WTC11 (cell line): ENCODE measurements around the gene COLGALT1. TPM values are rescaled to one million over a fixed set of nuclear protein-coding genes. Genes with fewer than 3 reads are reported as not detected.
A peak's percentile ranks its signal among the peaks of the same experiment; 100 is the strongest.

ENCODE experiments used
- ATAC-seq: fragments of 200-7000 bp; cut with Tn5 transposase; 2 replicates; pipeline ENCODE4 v1.10.0; 2021; ENCODE audit warnings: mild to moderate bottlenecking, moderate library complexity
- CTCF ChIA-PET: fragments of 300-600 bp; sonication (Branson Sonifier 250); formaldehyde crosslinking; loops from one replicate; lab custom pipeline; 2021; ENCODE audit warnings: antibody characterized with exemption; lab: Charles Lee
- POLR2A ChIA-PET: fragments of 350-600 bp; sonication (Branson Sonifier 250); formaldehyde crosslinking; loops from one replicate; lab custom pipeline; 2021; ENCODE audit warnings: antibody characterized with exemption; lab: Charles Lee
- DNase-seq: peaks from one replicate; pipeline ENCODE4 v3.0.0; 2021; ENCODE audit warnings: low spot score
- H3K27ac Mint-ChIP-seq: 2 replicates; pipeline ENCODE4 v1.8.0; 2021; ENCODE audit warnings: mixed read lengths
- H3K27me3 Mint-ChIP-seq: 2 replicates; pipeline ENCODE4 v1.8.0; 2021; ENCODE audit warnings: low read depth, mild to moderate bottlenecking, moderate library complexity, mixed read lengths
- H3K36me3 Mint-ChIP-seq: 2 replicates; pipeline ENCODE4 v1.8.0; 2021; ENCODE audit warnings: mixed read lengths
- H3K4me1 Mint-ChIP-seq: 2 replicates; pipeline ENCODE4 v1.8.0; 2022; ENCODE audit warnings: mixed read lengths
- H3K4me3 Mint-ChIP-seq: 2 replicates; pipeline ENCODE4 v1.8.0; 2021; ENCODE audit warnings: mild to moderate bottlenecking, moderate library complexity, mixed read lengths
- H3K9me3 Mint-ChIP-seq: 2 replicates; pipeline ENCODE4 v1.8.0; 2021; ENCODE audit warnings: mixed read lengths
- ATF1 ChIP-seq: sonication (generic); formaldehyde crosslinking; IDR thresholded peaks from 2 replicates; pipeline ENCODE4 v1.8.1; 2023; ENCODE audit warnings: mild to moderate bottlenecking, moderate library complexity, missing genetic modification reagents
- ESRRA ChIP-seq: sonication (generic); formaldehyde crosslinking; IDR thresholded peaks from 2 replicates; pipeline ENCODE4 v1.8.1; 2022; ENCODE audit warnings: mild to moderate bottlenecking, missing genetic modification reagents, borderline replicate concordance
- FOXJ3 ChIP-seq: sonication (generic); formaldehyde crosslinking; IDR thresholded peaks from 2 replicates; pipeline ENCODE4 v1.9.0; 2021; ENCODE audit warnings: missing genetic modification reagents, mild to moderate bottlenecking, borderline replicate concordance
- FOXK1 ChIP-seq: sonication (generic); formaldehyde crosslinking; IDR thresholded peaks from 2 replicates; pipeline ENCODE4 v1.8.0; 2022; ENCODE audit warnings: mild to moderate bottlenecking, moderate library complexity, missing genetic modification reagents
- FOXP1 ChIP-seq: sonication (generic); formaldehyde crosslinking; IDR thresholded peaks from 2 replicates; pipeline ENCODE4 v1.8.0; 2022; ENCODE audit warnings: missing genetic modification reagents, mild to moderate bottlenecking, moderate library complexity, borderline replicate concordance
- HMGA2 ChIP-seq: fragments of 250-450 bp; sonication (Bioruptor Pico); IDR thresholded peaks from 2 replicates; pipeline ENCODE4 v1.4.0; 2021; ENCODE audit warnings: mild to moderate bottlenecking, moderate library complexity
- MAX ChIP-seq: sonication (generic); formaldehyde crosslinking; IDR thresholded peaks from 2 replicates; pipeline ENCODE4 v1.8.0; 2022; ENCODE audit warnings: mild to moderate bottlenecking, missing genetic modification reagents
- OVOL2 ChIP-seq: fragments of 250-450 bp; sonication (Bioruptor Pico); IDR thresholded peaks from 2 replicates; pipeline ENCODE4 v1.9.0; 2021; ENCODE audit warnings: mild to moderate bottlenecking, borderline replicate concordance
- PRDM15 ChIP-seq: sonication (generic); formaldehyde crosslinking; IDR thresholded peaks from 2 replicates; pipeline ENCODE4 v1.8.0; 2022; ENCODE audit warnings: missing genetic modification reagents
- RELA ChIP-seq: sonication (generic); formaldehyde crosslinking; IDR thresholded peaks from 2 replicates; pipeline ENCODE4 v1.8.1; 2022; ENCODE audit warnings: missing genetic modification reagents, mild to moderate bottlenecking, borderline replicate concordance
- STAT6 ChIP-seq: sonication (generic); formaldehyde crosslinking; conservative IDR thresholded peaks from 2 replicates; pipeline ENCODE4 v1.8.1; 2023; ENCODE audit warnings: mild to moderate bottlenecking, low read depth, missing genetic modification reagents, moderate library complexity
- ZMAT4 ChIP-seq: fragments of 250-450 bp; sonication (Bioruptor Pico); IDR thresholded peaks from 2 replicates; pipeline ENCODE4 v1.9.0; 2021; ENCODE audit warnings: mild to moderate bottlenecking
- ZNF138 ChIP-seq: sonication (generic); formaldehyde crosslinking; conservative IDR thresholded peaks from 2 replicates; pipeline ENCODE4 v1.8.1; 2022; ENCODE audit warnings: mild to moderate bottlenecking, moderate library complexity, missing genetic modification reagents
- ZNF532 ChIP-seq: fragments of 250-450 bp; sonication (Bioruptor Pico); IDR thresholded peaks from 2 replicates; pipeline ENCODE4 v1.9.0; 2021; ENCODE audit warnings: mild to moderate bottlenecking, borderline replicate concordance
- total RNA-seq: library from RNA; stranded (reverse); gene quantifications from 3 replicates; pipeline ENCODE4 v1.2.3, GENCODE V29; 2021
- TF ChIP-seq, protein P1 (sequence below): sonication (generic); formaldehyde crosslinking; IDR thresholded peaks from 2 replicates; pipeline ENCODE4 v1.8.1; 2023; ENCODE audit warnings: mild to moderate bottlenecking, missing genetic modification reagents
- TF ChIP-seq, protein P2 (sequence below): sonication (generic); formaldehyde crosslinking; IDR thresholded peaks from 2 replicates; pipeline ENCODE4 v1.8.1; 2023; ENCODE audit warnings: mild to moderate bottlenecking, moderate library complexity, missing genetic modification reagents

COLGALT1 gene
- total RNA-seq, 1 experiment from 2014 or later: 54.0 TPM

DNA sequence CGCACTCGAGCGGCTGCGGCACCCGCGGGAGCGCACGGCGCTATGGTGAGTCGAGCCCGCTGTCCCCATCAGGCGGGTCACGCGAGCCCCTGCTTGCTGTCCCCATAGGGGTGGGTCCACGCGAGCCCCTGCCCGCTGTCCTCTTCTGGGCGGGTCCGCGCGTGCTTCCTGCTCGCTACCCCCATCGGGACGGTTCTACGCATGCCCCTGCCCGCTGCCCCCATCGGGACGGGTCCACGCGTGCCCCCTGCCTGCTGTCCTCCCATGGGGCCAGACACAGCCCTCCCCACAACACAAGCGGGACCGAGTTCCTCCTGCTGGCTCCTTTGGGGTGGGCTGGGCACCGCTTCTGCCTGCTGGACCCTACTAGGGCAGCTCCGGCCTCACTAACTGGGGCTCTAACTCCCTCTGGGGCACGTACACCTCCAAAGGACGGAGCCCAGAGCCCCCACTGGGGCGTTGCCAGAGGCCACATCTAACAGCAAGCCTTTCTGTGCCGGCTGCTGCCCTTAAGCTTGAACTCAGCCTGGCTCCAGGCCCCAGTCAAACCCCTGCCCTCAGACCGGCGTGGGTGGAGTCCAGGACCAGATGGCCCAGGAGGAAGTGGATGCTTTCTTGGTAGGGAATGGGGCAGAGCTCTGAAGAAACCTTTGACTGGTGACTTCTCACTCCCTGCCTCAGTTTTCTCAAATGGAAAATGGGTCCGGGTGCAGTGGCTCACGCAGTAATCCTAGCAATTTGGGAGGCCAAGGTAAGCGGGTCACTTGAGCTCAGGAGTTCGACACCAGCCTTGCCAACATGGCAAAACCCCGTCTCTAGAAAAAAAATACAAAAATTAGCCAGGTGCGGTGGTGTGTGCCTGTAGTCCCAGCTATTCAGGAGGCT, 722 bp downstream of the COLGALT1 start:
- Mint-ChIP-seq H3K36me3 (peaks cover 13% of the 10 kb centered on the region), H3K4me1 (peaks cover 17% of the 10 kb centered on the region), H3K27ac (no peak overlapping the region), H3K9me3 (no peaks in the 10 kb centered on the region), H3K27me3 (no peaks in the 10 kb centered on the region; the same call in 1 of the 2 replicates), H3K4me3 (peak overlapping the region; percentile 69)
- TF ChIP-seq FOXJ3 (CRISPR knock-in tag) (no peak), ATF1 (peak; percentile 33; the same call in 1 of the 2 replicates), ZMAT4 (CRISPR knock-in tag) (no peak), FOXP1 (CRISPR knock-in tag) (peak; percentile 56; the same call in 1 of the 2 replicates), PRDM15 (CRISPR knock-in tag) (0 out of 2 replicates have a peak, but pooled peaks have one; percentile 13), RELA (CRISPR knock-in tag) (no peak; the same call in 1 of the 2 replicates), OVOL2 (no peak), ZNF532 (CRISPR knock-in tag) (no peak), STAT6 (CRISPR knock-in tag) (no peak), ESRRA (CRISPR knock-in tag) (peak; percentile 40; the same call in 1 of the 2 replicates), ZNF138 (CRISPR knock-in tag) (no peak), FOXK1 (CRISPR knock-in tag) (0 out of 2 replicates have a peak, but pooled peaks have one; percentile 18), HMGA2 (no peak), MAX (CRISPR knock-in tag) (no peak)
- TF ChIP-seq, protein P1, sequence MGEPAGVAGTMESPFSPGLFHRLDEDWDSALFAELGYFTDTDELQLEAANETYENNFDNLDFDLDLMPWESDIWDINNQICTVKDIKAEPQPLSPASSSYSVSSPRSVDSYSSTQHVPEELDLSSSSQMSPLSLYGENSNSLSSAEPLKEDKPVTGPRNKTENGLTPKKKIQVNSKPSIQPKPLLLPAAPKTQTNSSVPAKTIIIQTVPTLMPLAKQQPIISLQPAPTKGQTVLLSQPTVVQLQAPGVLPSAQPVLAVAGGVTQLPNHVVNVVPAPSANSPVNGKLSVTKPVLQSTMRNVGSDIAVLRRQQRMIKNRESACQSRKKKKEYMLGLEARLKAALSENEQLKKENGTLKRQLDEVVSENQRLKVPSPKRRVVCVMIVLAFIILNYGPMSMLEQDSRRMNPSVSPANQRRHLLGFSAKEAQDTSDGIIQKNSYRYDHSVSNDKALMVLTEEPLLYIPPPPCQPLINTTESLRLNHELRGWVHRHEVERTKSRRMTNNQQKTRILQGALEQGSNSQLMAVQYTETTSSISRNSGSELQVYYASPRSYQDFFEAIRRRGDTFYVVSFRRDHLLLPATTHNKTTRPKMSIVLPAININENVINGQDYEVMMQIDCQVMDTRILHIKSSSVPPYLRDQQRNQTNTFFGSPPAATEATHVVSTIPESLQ (CRISPR knock-in tag): no peak
- TF ChIP-seq, protein P2, sequence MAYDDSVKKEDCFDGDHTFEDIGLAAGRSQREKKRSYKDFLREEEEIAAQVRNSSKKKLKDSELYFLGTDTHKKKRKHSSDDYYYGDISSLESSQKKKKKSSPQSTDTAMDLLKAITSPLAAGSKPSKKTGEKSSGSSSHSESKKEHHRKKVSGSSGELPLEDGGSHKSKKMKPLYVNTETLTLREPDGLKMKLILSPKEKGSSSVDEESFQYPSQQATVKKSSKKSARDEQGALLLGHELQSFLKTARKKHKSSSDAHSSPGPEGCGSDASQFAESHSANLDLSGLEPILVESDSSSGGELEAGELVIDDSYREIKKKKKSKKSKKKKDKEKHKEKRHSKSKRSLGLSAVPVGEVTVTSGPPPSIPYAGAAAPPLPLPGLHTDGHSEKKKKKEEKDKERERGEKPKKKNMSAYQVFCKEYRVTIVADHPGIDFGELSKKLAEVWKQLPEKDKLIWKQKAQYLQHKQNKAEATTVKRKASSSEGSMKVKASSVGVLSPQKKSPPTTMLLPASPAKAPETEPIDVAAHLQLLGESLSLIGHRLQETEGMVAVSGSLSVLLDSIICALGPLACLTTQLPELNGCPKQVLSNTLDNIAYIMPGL: no peak
- POLR2A ChIA-PET: interaction anchor here (0.6 kb wide), 1 partner anchor 27 kb away, joined by 4 read pairs; no protein-coding TSS in a partner anchor
- peak; percentile 72 for DNase-seq
- CTCF ChIA-PET: interaction anchor here (0.7 to 2.0 kb wide), 7 partner anchors 17 to 131 kb away, joined by 3 to 11 read pairs (median 5); no protein-coding TSS in a partner anchor
- ATAC-seq: peak; percentile 56
